Heart right ventricle (tissue), 16 donors: ENCODE results near the gene ATP6V1B1. TPM values are rescaled to one million over a fixed set of nuclear protein-coding genes. Genes with fewer than 3 reads are reported as not detected.

ENCODE experiments used
- ATAC-seq, 8 donors: fragments of 200-7000 bp; cut with Tn5 transposase; one replicate each; pipeline ENCODE4 v1.9.1; 2020; ENCODE audit warnings: mild to moderate bottlenecking in 8 of 8, moderate library complexity in 8 of 8, moderate number of reproducible peaks in 1 of 8
- DNase-seq, 2 donors: peaks; one replicate each; pipeline ENCODE4 v3.0.0-alpha.2; 2020
- H3K27ac ChIP-seq, 10 donors: fragments of 200-600 bp; sonication (generic) in 2 of 10; one replicate each; pipeline versions ENCODE4 v1.5.0 to v1.8.0; 2020 to 2022; ENCODE audit warnings: mild to moderate bottlenecking in 3 of 10
- H3K27me3 ChIP-seq, 7 donors: fragments of 200-600 bp; one replicate each; pipeline ENCODE4 v1.8.0; 2021 to 2022; ENCODE audit warnings: mild to moderate bottlenecking in 2 of 7
- H3K36me3 ChIP-seq, 9 donors: fragments of 200-600 bp; sonication (generic) in 1 of 9; one replicate each; pipeline versions ENCODE4 v1.5.0 to v1.8.0; 2020 to 2022; ENCODE audit warnings: mild to moderate bottlenecking in 2 of 9
- H3K4me1 ChIP-seq, 9 donors: fragments of 200-600 bp; sonication (generic) in 1 of 9; one replicate each; pipeline versions ENCODE4 v1.5.0 to v1.8.0; 2020 to 2022; ENCODE audit warnings: mild to moderate bottlenecking in 4 of 9
- H3K4me3 ChIP-seq, 10 donors: fragments of 200-600 bp; sonication (generic) in 2 of 10; one replicate each; pipeline versions ENCODE4 v1.5.0 to v1.8.0; 2020 to 2022; ENCODE audit warnings: mild to moderate bottlenecking in 7 of 10, moderate library complexity in 2 of 10
- H3K9me3 ChIP-seq, 11 donors: fragments of 200-600 bp in 10 of 11; sonication (generic) in 2 of 11; one replicate each; pipeline versions ENCODE4 v1.5.0 to v1.8.0; 2013 to 2022; ENCODE audit warnings: mild to moderate bottlenecking in 2 of 11, control low read depth in 1 of 11, moderate library complexity in 1 of 11
- WGBS, 2 donors: extraction: QIAGEN DNeasy Blood & Tissue Kit; methylation state at CpG; one replicate each; pipeline ENCODE4 v1.1.7; 2013; ENCODE audit warnings: inconsistent platforms in 1 of 2; 5-methylcytosine and 5-hydroxymethylcytosine counted together
- intact Hi-C, 10 donors: fragments of 100-400 bp; cut with DNase I; formaldehyde crosslinking; loops; one replicate each; pipeline versions ENCODE4 v1.11.1 to v1.14.2; 2022
- polyA plus RNA-seq, 2 donors: library from polyadenylated mRNA; stranded (reverse); fragments of 200-250 nt; gene quantifications; one replicate each; pipeline ENCODE4 v1.2.3, GENCODE V29; 2013
- total RNA-seq, 10 donors: library from RNA; stranded (reverse); fragmentation: NEBNext Ultra II Directional in 3 of 10; extraction: Animal tissue kit (Norgen Biotek cat#: 25700) in 3 of 10; gene quantifications; one replicate each; pipeline versions ENCODE4 v1.2.1 to v1.2.4, GENCODE V29; 2021 to 2023
- TF ChIP-seq, protein P1 (sequence below), 9 donors: fragments of 200-600 bp; sonication (generic) in 2 of 9; IDR thresholded peaks; one replicate each; pipeline versions ENCODE4 v1.5.0 to v1.8.0; 2021 to 2022; ENCODE audit warnings: antibody characterized with exemption in 9 of 9, mild to moderate bottlenecking in 5 of 9, moderate library complexity in 1 of 9
- donor health status: Arrhythmogenic right ventricular cardiomyopathy.
- donor health status: ischemic (EF 13 %, LVEDD 7.1; RV severe dilation, severe dysfunction).
- donor health status: healthy with polysubstance abuse.
- donor health status: DM: no; HTN: yes; CAD: no.
- donor health status: DM: no; HTN: no; CAD: no.
- donor health status: ischemic (EF 25% LVEDD 6.9; RV normal size, moderate dysfunction).
- donor health status: ischemic (EF 25% LVEDD 5.7; RV mildly dilated, moderate dysfunction).
- donor health status: healthy.
- donor health status: DM: yes; HTN: yes; CAD: no.
- donor health status: Ischemic cardiomyopathy.
- donor health status: ischemic (EF 35%, LVEDD 5.7; RV mildly dilated, moderate dysfunction).
- donor health status: nonischemic (EF 11% LVEDD 7.7; RV severe dilation, severe dysfunction).
- donor health status: DM: yes; HTN: yes; CAD: no.
- donor health status: PGD.
- donor health status: ischemic (EF 29% LVEDD 5.4; RV normal size, mild dysfunction).
- donor health status: nonischemic (EF 23%, LVEDD 6.1; RV moderate dilation, normal function).

The ATP6V1B1 gene
- total and polyA plus RNA-seq, 12 donors = 0.28 to 6.4 (median 0.88) TPM; not detected in 4

DNA sequence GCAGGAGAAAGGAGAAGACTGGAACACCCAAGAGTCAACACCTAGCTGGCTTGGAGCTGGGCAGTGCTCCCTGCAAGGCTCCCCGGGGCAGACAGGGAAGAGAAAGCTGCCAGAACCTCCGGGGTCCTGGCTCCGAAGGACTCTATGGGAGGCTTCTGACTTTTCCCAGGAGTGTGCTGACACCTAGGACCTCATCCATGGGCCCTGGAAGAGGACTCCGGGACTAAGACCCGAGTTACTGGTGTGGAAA lies 37.8 kb upstream of the ATP6V1B1 start:
- intact Hi-C loops = no loop called here
- Histone ChIP-seq H3K9me3 (no peaks in the 10 kb centered on the region), H3K27me3 (peaks cover 34 to 100% (median 99%) of the 10 kb centered on the region in 7 donors), H3K4me3 (peak overlapping the region in 3 of 10 donors; percentile 58 to 69 (median 63)), H3K36me3 (no peaks in the 10 kb centered on the region), H3K4me1 (peaks cover 13 to 49% (median 28%) of the 10 kb centered on the region in 9 donors), H3K27ac (peak overlapping the region in 4 of 10 donors; percentile 30 to 58 (median 50))
- TF ChIP-seq, protein P1, sequence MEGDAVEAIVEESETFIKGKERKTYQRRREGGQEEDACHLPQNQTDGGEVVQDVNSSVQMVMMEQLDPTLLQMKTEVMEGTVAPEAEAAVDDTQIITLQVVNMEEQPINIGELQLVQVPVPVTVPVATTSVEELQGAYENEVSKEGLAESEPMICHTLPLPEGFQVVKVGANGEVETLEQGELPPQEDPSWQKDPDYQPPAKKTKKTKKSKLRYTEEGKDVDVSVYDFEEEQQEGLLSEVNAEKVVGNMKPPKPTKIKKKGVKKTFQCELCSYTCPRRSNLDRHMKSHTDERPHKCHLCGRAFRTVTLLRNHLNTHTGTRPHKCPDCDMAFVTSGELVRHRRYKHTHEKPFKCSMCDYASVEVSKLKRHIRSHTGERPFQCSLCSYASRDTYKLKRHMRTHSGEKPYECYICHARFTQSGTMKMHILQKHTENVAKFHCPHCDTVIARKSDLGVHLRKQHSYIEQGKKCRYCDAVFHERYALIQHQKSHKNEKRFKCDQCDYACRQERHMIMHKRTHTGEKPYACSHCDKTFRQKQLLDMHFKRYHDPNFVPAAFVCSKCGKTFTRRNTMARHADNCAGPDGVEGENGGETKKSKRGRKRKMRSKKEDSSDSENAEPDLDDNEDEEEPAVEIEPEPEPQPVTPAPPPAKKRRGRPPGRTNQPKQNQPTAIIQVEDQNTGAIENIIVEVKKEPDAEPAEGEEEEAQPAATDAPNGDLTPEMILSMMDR (IDR thresholded peaks at IDR 0.05) = no peak
- no peak for DNase-seq
- 11 to 14% methylated on average over 5 of the region's 5 CpGs for WGBS, 2 donors
- no peak for ATAC-seq

DNA sequence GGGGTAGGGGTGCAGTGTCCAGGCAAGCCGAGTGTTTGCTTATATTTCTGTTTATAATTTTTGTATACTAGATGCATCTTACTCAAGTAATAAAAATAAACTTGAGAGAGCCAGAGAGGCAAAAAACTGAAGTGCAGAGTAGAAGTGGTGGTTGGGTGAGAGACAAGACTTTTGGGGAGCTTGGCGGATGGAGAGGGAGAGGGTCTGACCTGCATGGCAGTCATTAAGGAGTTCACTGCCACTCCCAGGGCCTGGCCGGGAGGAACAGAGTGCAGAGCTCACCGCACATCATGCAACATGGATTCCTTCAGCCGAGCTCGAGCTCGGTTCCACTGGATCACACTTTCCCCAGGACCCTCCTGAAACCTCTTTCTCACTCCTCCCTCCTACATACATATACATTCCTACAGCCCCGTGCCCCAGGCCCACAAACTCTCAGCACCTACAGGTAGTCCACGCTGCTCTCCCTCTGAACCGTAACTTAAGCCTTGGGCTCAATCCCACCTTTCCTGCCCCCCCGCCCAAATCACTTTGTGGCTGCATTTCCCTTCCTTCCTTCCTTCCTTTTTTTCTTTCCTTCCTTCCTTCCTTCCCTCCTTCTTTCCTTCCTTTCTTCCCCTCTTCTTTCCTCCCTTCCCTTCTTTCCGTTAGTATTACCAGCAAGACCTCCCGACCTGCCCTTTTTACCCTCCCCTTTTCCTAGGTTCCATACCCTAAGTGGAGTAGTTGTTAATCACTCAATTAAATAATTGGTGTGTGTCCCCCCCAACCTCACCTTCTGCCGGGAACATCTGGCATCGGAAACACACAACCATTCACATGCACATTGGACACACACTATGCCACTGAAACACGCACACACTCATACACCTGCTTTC lies 37.1 kb upstream of the ATP6V1B1 start:
- ATAC-seq (no peak), DNase-seq (no peak)
- no peaks in the 10 kb centered on the region for H3K36me3 ChIP-seq
- peak overlapping the region in 6 of 10 donors; percentile 53 to 69 (median 60) for H3K4me3 ChIP-seq
- intact Hi-C loops = no loop called here
- H3K4me1 ChIP-seq = peaks cover 13 to 51% (median 28%) of the 10 kb centered on the region in 9 donors
- H3K27ac ChIP-seq = peak overlapping the region in 2 of 10 donors; percentile 22 to 60
- TF ChIP-seq, protein P1 (IDR thresholded peaks at IDR 0.05) = no peak
- 16 to 22% methylated on average over 16 of the region's 16 CpGs for whole genome bisulfite sequencing, 2 donors
- H3K9me3 ChIP-seq = no peaks in the 10 kb centered on the region
- H3K27me3 ChIP-seq = peaks cover 34 to 100% (median 100%) of the 10 kb centered on the region in 7 donors

DNA sequence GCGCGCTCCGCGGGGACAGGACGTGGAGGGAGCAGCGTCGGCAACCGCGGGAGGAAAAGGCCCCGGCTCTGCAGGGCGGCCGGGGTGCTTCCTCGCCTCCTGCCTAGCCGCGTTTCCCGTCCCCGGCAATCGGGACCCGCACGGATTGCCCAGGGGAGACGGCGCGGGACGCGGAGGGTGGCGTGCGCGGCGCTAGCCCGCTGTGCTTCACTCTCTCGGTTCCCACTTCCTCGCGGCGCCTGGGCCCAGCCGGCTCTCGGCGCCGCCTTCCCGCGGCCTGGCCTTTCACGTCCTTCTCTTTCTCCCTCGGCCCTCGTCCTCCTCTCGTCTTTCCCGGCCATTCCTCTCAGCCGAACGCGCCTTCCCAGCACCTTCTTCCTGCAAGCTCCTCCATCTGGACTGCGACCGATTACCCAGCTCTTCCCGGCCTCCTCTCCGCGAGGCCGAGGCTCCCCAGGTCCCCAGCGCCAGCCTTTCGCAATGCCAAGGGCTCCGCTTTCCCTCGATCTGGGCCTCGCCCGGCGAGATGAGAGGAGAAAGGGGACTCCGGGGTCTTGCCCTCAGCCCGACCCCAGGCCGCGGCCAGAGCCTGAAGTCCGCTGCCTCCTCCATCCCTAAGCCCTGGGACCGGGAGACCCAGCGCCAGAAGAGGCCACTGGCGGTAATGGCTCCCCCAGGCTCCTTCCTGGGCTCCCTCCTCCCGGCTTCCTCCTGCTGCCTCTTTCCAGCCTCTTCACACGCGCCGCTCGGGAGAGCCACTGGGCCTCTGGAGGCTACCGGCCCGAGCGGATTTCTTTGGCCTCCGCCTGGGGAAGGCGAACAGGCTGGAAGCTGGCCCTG lies 34.3 kb upstream of the ATP6V1B1 start:
- TF ChIP-seq, protein P1 (IDR thresholded peaks at IDR 0.05) = no peak
- ATAC-seq (peak; percentile 19 to 32 (median 26)), DNase-seq (peak in 1 of 2 donors; percentile 37)
- peak overlapping the region; percentile 51 to 69 (median 58) for H3K4me3 ChIP-seq
- 4% methylated on average over 78 to 79 of the region's 79 CpGs for WGBS, 2 donors
- peak overlapping the region in 9 of 10 donors; percentile 15 to 69 (median 46) for H3K27ac ChIP-seq
- no peaks in the 10 kb centered on the region for H3K36me3 ChIP-seq
- peaks cover 45 to 100% (median 100%) of the 10 kb centered on the region in 7 donors for H3K27me3 ChIP-seq
- intact Hi-C loops = no loop called here
- peaks cover 13 to 58% (median 32%) of the 10 kb centered on the region in 9 donors for H3K4me1 ChIP-seq
- H3K9me3 ChIP-seq = no peaks in the 10 kb centered on the region

DNA sequence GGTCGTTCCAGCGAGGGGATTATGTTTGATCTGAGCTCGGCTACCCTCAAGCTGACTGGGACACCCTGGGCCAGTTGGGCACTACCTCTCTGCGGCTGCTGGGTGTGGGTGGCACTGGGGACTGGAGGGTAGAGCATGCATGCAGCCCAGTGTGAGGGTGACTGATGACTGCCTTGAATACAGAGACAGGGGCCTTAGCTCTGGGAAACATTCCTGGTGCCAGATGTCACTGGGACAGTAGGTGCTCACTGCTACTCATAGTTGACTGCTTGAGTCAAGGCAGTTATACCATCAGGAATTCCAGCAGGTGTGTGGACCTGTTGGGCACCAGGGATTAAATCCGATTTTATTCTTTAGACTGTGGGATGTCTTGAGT lies 33.6 kb upstream of the ATP6V1B1 start:
- no peaks in the 10 kb centered on the region for H3K36me3 ChIP-seq
- intact Hi-C loops = no loop called here
- 44 to 55% methylated on average over 5 of the region's 5 CpGs for WGBS, 2 donors
- DNase-seq (no peak), ATAC-seq (no peak)
- H3K4me3 ChIP-seq = peak overlapping the region; percentile 51 to 69 (median 58)
- H3K27ac ChIP-seq = peak overlapping the region in 6 of 10 donors; percentile 15 to 69 (median 48)
- TF ChIP-seq, protein P1 (IDR thresholded peaks at IDR 0.05) = no peak
- H3K9me3 ChIP-seq = no peaks in the 10 kb centered on the region
- H3K4me1 ChIP-seq = peaks cover 13 to 57% (median 36%) of the 10 kb centered on the region in 9 donors
- peaks cover 39 to 100% (median 100%) of the 10 kb centered on the region in 7 donors for H3K27me3 ChIP-seq
